Epithelial cell of esophagus (primary cell): Measurements from ENCODE around the gene CENPS.
"Not testable (repeated sequence)": the region's sequence is repeated elsewhere in the genome, so short reads cannot be mapped to it uniquely, and the experiment has no call there.

ENCODE experiments used
- DNase-seq: peaks from one replicate; pipeline ENCODE4 v3.0.0; 2010; ENCODE audit warnings: low read depth
- H3K4me3 ChIP-seq: 2 replicates; pipeline ENCODE4 v1.5.1; 2011; ENCODE audit warnings: mild to moderate bottlenecking, low read length, control low read depth
- TF ChIP-seq, protein P1 (sequence below): IDR thresholded peaks from 2 replicates; pipeline ENCODE4 v1.5.1; 2011; ENCODE audit warnings: low read depth, mild to moderate bottlenecking, low read length, control low read depth, inconsistent platforms; ENCODE audit not compliant: insufficient read depth; ENCODE audit errors: missing control alignments

CENPS gene

DNA sequence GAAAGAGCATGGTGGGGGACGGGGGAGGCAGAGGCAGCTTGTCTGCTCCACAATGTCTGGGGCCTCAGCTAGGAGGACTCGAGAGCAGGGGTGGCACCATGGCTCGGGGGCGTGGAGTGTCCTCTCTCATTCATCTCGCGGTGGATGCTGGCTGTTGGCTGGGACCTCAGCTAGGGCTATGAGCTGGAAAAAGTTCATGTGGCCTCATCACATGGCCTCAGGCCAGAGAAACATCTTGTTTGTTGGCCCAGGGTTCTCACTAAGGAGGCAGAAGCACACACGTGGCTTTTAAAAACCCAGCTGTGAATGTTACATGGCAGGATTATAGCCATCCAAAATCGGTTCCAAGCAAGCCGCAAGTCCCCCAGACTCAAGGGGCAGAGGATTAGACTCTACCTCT, 6.2 kb upstream of the CENPS start:
- no peak for DNase-seq
- H3K4me3 ChIP-seq: no peak overlapping the region
- TF ChIP-seq, protein P1, sequence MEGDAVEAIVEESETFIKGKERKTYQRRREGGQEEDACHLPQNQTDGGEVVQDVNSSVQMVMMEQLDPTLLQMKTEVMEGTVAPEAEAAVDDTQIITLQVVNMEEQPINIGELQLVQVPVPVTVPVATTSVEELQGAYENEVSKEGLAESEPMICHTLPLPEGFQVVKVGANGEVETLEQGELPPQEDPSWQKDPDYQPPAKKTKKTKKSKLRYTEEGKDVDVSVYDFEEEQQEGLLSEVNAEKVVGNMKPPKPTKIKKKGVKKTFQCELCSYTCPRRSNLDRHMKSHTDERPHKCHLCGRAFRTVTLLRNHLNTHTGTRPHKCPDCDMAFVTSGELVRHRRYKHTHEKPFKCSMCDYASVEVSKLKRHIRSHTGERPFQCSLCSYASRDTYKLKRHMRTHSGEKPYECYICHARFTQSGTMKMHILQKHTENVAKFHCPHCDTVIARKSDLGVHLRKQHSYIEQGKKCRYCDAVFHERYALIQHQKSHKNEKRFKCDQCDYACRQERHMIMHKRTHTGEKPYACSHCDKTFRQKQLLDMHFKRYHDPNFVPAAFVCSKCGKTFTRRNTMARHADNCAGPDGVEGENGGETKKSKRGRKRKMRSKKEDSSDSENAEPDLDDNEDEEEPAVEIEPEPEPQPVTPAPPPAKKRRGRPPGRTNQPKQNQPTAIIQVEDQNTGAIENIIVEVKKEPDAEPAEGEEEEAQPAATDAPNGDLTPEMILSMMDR: no peak

DNA sequence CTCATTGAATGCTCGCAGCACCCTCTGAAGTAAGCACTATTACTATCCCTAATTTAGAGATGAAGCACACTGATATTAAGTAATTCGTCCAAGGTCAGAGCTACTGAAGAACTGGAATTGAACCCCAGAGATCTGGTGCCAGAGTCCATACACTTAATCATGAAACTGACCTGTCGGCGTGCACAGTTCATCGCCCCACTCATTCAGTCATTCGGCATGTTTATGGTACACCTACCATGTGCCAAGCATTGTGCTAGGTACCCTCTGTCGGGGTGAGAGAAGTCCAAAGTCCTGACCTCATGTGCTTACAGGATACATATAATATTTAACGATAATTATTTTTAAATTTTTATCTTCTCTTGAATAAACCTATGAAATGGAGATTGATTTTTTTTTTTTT, 5.6 kb upstream of the CENPS start:
- TF ChIP-seq, protein P1: no peak
- H3K4me3 ChIP-seq: no peak overlapping the region
- no peak for DNase-seq

DNA sequence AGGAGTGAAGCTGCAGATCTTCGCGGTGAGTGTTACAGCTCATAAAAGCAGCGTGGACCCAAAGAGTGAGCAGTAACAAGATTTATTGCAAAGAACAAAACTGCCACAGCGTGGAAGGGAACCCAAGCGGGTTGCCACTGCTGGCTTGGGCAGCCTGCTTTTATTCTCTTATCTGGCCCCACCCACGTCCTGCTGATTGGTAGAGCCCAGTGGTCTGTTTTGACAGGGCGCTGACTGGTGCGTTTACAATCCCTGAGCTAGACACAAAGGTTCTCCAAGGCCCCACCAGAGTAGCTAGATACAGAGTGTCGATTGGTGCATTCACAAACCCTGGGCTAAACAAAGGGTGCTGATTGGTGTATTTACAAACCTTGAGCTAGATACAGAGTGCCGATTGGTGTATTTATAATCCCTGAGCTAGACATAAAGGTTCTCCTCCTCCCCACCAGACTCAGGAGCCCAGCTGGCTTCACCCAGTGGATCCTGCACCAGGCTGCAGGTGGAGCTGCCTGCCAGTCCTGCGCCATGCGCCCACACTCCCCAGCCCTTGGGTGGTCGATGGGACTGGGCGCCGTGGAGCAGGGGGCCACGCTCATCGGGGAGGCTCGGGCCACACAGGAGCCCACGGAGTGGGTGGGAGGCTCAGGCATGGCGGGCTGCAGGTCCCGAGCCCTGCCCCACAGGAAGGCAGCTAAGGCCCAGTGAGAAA, 4.3 kb upstream of the CENPS start:
- not testable (repeated sequence) for H3K4me3 ChIP-seq, DNase-seq

DNA sequence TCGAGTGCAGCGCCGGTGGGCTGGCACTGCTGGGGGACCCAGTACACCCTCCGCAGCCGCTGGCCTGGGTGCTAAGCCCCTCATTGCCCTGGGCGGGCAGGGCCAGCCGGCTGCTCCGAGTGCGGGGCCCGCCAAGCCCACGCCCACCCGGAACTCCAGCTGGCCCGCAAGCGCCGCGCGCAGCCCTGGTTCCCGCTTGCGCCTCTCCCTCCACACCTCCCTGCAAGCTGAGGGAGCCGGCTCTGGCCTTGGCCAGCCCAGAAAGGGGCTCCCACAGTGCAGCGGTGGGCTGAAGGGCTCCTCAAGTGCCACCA, 3.7 kb upstream of the CENPS start:
- not testable (repeated sequence) for DNase-seq, H3K4me3 ChIP-seq

DNA sequence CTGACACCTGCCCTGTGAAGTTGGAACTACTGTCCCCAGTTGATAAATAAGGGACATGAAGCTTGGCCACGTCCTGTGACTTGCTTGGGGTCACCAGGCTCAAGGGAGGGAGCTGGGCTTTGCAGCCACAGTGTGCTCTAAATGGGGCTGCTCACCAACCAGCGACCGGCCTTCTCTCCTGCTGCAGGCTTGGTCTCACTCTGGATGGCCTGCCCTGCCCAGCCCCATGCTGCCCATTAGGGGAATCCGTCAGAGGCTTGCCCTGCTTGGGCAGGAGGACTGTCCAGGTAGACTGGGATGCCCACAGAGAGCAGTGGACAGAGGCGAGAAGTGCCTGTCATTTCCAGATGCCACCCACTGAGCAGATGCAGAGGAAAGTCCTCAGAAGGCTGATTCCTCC, 1.2 kb upstream of the CENPS start:
- no peak overlapping the region for H3K4me3 ChIP-seq
- no peak for DNase-seq
- TF ChIP-seq, protein P1: no peak

DNA sequence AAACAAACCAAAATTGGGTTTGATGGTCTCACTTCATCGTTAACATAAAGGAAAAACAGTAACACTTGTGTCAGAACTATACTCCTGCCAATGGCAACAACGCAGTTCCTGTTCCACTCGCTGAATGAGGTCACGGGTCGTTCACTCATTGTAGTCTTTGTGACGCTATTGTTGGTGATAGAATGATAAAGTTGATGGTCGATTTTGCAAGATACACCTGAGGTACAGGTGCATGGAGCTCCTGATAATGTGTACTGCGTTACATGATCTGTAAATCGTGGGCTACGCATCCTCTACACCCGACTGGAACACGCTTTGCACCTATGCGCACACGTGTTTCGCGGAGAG, 391 bp upstream of the CENPS start:
- TF ChIP-seq, protein P1: no peak
- H3K4me3 ChIP-seq: peak overlapping the region; percentile 79
- peak; percentile 32 for DNase-seq

DNA sequence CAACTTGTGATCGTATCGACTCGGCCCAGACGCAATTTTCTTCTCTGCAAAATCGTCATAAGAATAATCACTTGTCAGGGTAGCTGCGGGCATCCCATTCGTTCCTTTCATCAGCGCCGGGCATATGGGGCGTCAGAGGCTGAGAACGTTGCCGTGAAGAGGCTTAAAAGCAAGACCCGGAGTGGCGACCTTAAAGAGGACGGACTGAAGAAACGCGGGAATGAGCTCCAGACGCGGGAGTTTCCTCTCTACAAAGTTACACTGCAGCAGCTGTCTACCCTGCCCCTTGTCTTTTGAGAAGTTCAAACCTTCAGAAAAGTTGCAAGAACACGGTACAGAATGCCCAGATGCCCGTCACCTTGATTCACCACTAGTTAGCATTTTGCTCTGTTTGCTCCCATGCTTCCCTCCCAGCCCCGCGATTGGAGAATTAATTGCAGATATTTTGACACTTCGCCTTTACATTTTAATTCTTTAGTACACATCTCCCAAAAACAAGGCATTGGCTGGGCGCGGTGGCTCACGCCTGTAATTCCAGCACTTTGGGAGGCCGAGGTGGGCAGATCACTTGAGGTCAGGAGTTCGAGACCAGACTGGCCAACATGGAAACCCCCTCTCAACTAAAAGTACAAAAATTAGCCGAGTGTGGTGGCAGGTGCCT, 967 bp downstream of the CENPS start:
- DNase-seq: peak; percentile 24
- peak overlapping the region; percentile 79 for H3K4me3 ChIP-seq
- TF ChIP-seq, protein P1: no peak

DNA sequence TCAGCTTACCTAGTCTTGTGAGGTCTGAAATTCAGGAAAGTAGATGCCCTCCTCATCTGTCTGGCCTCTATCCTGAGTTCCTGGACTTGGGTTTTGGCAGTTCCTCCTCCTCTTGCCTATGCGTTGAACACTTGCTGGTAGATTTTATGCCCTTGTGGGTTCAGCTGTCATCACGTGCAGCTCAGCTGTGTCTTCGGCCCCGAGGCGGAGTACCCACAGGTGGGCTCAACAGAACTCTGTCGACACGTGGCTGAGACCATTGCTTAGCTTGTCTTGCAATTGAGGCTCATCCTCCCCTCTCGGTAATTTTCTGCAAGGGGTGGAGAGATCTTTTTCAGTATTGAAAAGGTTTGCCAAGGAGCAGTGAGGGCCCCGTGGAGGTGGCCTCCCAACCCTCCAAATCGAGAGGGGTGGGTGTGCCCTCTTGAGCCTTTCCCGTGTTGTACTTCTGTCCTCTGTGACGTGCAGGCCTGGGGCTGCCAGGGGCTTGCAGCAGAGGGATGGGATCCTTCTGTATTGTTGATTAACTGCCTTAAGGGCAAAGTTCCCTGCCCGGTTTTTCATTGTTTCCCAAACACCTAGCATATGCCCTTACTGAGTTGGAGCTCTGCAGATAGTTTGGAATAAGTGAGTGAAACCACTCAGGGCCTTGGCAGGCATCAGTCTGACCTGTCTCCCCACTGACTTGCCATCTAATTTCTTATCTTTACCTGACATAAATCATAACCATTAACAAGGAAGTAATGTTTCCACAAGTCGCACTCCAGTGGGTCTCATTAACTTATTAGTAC, 2.9 kb downstream of the CENPS start:
- H3K4me3 ChIP-seq: no peak overlapping the region
- TF ChIP-seq, protein P1: no peak
- DNase-seq: no peak
